Transverse colon (tissue), 4 donors: ENCODE data around the gene ATP5PD.

Experiments used
- CTCF ChIP-seq, 5 experiments: fragments of 200-600 bp in 3 of 5; fragments of 450-650 bp in 2 of 5; sonication (generic) in 3 of 5; IDR thresholded peaks; 1 replicate in 2 of 5; 2 replicates in 3 of 5; pipeline ENCODE4 v1.5.1; 2016 to 2017; ENCODE audit warnings: antibody characterized with exemption in 5 of 5, inconsistent platforms in 3 of 5, mild to moderate bottlenecking in 2 of 5, moderate library complexity in 1 of 5
- EP300 ChIP-seq: sonication (generic); formaldehyde crosslinking; IDR thresholded peaks from one replicate; pipeline ENCODE4 v1.6.1; 2017; ENCODE audit warnings: antibody characterized with exemption, low read depth
- POLR2A ChIP-seq: fragments of 450-650 bp; IDR thresholded peaks from one replicate; pipeline ENCODE4 v1.6.1; 2016; ENCODE audit warnings: antibody characterized with exemption, mild to moderate bottlenecking, moderate library complexity
- POLR2AphosphoS5 ChIP-seq, 3 donors: sonication (generic); formaldehyde crosslinking; IDR thresholded peaks; one replicate each; pipeline ENCODE4 v1.6.1; 2016; ENCODE audit warnings: antibody characterized with exemption in 3 of 3

GRCh38 chr17:75061618-75062017 is 14.8 kb upstream of the ATP5PD start:
- TF ChIP-seq POLR2A, result no peak
- no peak for TF ChIP-seq POLR2AphosphoS5 (IDR thresholded peaks at IDR 0.05)
- TF ChIP-seq CTCF (IDR thresholded peaks at IDR 0.05), result no peak
- TF ChIP-seq EP300, result no peak
